Thoracic aorta (tissue), 2 donors: ENCODE data around the gene PACSIN1. TPM values are rescaled to one million over a fixed set of nuclear protein-coding genes. Genes with fewer than 3 reads are reported as not detected.

Source experiments
- ATAC-seq: fragments of 150-250 bp; one replicate; pipeline ENCODE4 v1.8.0; 2017; ENCODE audit warnings: low read depth; ENCODE audit not compliant: insufficient number of reproducible peaks, low FRiP score
- DNase-seq: peaks from one replicate; pipeline ENCODE4 v3.0.0-alpha.2; 2020; ENCODE audit warnings: low spot score
- H3K27ac ChIP-seq, 2 donors: fragments of 200-600 bp; sonication (generic); 1 replicate in 1 of 2; 2 replicates in 1 of 2; pipeline ENCODE4 v1.5.1; 2016; ENCODE audit warnings: mild to moderate bottlenecking in 2 of 2, moderate library complexity in 2 of 2
- H3K27me3 ChIP-seq: fragments of 200-600 bp; sonication (generic); replicated peaks from 2 replicates; pipeline ENCODE4 v1.6.0; 2016; ENCODE audit warnings: mild to moderate bottlenecking; ENCODE audit not compliant: insufficient read depth
- H3K36me3 ChIP-seq: fragments of 200-600 bp; sonication (generic); one replicate; pipeline ENCODE4 v1.5.1; 2016
- H3K4me1 ChIP-seq, 2 donors: fragments of 200-600 bp; sonication (generic); 1 replicate in 1 of 2; 2 replicates in 1 of 2; pipeline versions ENCODE4 v1.5.1 to v1.6.0; 2016; ENCODE audit warnings: low read depth in 2 of 2, mild to moderate bottlenecking in 1 of 2; ENCODE audit not compliant: control insufficient read depth in 1 of 2
- H3K4me3 ChIP-seq: fragments of 200-600 bp; sonication (generic); 2 replicates; pipeline ENCODE4 v1.5.1; 2016; ENCODE audit warnings: mild to moderate bottlenecking
- H3K9me3 ChIP-seq: fragments of 200-600 bp; sonication (generic); 2 replicates; pipeline ENCODE4 v1.5.1; 2016
- CTCF ChIP-seq: fragments of 200-600 bp; sonication (generic); IDR thresholded peaks from one replicate; pipeline ENCODE4 v1.5.1; 2019; ENCODE audit warnings: antibody characterized with exemption
- total RNA-seq, 2 donors: library from RNA; depleted of rRNA; stranded (reverse); fragments of >200 nt; gene quantifications; one replicate each; pipeline versions ENCODE4 v1.1.0 to v1.2.3, GENCODE V29; 2016

The PACSIN1 gene
- total RNA-seq, 2 donors from 2014 or later: 0.14 TPM; not detected in 1

- ATAC-seq (no peak), DNase-seq (no peak)
- Histone ChIP-seq H3K27ac (no peak overlapping the region), H3K9me3 (no peaks in the 10 kb centered on the region), H3K4me1 (no peaks in the 10 kb centered on the region), H3K4me3 (no peak overlapping the region), H3K27me3 (no peaks in the 10 kb centered on the region), H3K36me3 (no peaks in the 10 kb centered on the region)
- TF ChIP-seq CTCF: no peak
Observed at GRCh38 chr6:34574647-34575293, 108.9 kb downstream of the PACSIN1 start.

- no peak for ATAC-seq
- Histone ChIP-seq H3K36me3 (no peaks in the 10 kb centered on the region), H3K9me3 (no peaks in the 10 kb centered on the region), H3K4me1 (no peaks in the 10 kb centered on the region), H3K27ac (no peak overlapping the region), H3K4me3 (no peak overlapping the region), H3K27me3 (no peaks in the 10 kb centered on the region)
- no peak for DNase-seq
- TF ChIP-seq CTCF: no peak
Observed at GRCh38 chr6:34575326-34575725, 109.5 kb downstream of the PACSIN1 start.

- DNase-seq: no peak
- Histone ChIP-seq H3K36me3 (no peaks in the 10 kb centered on the region), H3K9me3 (no peaks in the 10 kb centered on the region), H3K4me3 (no peak overlapping the region), H3K27ac (no peak overlapping the region), H3K4me1 (no peaks in the 10 kb centered on the region), H3K27me3 (no peaks in the 10 kb centered on the region)
- no peak for ATAC-seq
- TF ChIP-seq CTCF: no peak
Observed at GRCh38 chr6:34576286-34576955, 110.5 kb downstream of the PACSIN1 start.

- DNase-seq (no peak), ATAC-seq (no peak)
- Histone ChIP-seq H3K36me3 (no peaks in the 10 kb centered on the region), H3K27me3 (no peaks in the 10 kb centered on the region), H3K9me3 (no peaks in the 10 kb centered on the region), H3K27ac (no peak overlapping the region), H3K4me1 (no peaks in the 10 kb centered on the region), H3K4me3 (no peak overlapping the region)
- TF ChIP-seq CTCF: no peak
Observed at GRCh38 chr6:34578445-34579262, 112.8 kb downstream of the PACSIN1 start.
